ENCODE measurements around the gene NPHS1.

DNA sequence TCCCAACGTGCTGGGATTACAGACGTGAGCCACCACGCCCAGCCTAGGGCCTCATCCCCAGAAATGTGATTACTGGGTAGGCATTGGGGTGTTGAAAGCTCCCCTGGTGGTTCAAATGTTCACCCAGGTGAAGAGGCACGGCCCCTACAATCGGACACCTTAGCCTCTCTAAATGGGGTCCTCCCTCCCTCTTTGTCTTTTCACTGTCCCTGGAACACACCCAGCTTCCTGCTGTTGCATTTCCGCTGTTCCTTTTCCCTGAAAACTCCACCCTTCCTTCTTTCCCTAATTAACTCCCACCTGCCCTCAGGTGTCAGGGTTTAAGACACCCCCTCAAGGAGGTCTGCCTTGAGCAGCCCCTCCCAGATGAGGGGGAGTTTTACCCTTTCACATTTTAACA lies 36.0 kb downstream of the NPHS1 start:
- TF ChIP-seq, protein P1, sequence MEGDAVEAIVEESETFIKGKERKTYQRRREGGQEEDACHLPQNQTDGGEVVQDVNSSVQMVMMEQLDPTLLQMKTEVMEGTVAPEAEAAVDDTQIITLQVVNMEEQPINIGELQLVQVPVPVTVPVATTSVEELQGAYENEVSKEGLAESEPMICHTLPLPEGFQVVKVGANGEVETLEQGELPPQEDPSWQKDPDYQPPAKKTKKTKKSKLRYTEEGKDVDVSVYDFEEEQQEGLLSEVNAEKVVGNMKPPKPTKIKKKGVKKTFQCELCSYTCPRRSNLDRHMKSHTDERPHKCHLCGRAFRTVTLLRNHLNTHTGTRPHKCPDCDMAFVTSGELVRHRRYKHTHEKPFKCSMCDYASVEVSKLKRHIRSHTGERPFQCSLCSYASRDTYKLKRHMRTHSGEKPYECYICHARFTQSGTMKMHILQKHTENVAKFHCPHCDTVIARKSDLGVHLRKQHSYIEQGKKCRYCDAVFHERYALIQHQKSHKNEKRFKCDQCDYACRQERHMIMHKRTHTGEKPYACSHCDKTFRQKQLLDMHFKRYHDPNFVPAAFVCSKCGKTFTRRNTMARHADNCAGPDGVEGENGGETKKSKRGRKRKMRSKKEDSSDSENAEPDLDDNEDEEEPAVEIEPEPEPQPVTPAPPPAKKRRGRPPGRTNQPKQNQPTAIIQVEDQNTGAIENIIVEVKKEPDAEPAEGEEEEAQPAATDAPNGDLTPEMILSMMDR (conservative IDR thresholded peaks at IDR 0.05; ENCODE audit: low read depth, low read length), result no peak
- no peak for TF ChIP-seq EZH2 (IDR thresholded peaks at IDR 0.05; ENCODE audit: borderline replicate concordance, low read depth, low read length, poor library complexity, severe bottlenecking)
